Measurements from ENCODE around the gene GFRAL.

Gene GFRAL

GRCh38 chr6:55379471-55379870, 52.2 kb downstream of the GFRAL start:
- H3K79me2 ChIP-seq (ENCODE audit: insufficient read depth, low read length) = no peaks in the 10 kb centered on the region

DNA sequence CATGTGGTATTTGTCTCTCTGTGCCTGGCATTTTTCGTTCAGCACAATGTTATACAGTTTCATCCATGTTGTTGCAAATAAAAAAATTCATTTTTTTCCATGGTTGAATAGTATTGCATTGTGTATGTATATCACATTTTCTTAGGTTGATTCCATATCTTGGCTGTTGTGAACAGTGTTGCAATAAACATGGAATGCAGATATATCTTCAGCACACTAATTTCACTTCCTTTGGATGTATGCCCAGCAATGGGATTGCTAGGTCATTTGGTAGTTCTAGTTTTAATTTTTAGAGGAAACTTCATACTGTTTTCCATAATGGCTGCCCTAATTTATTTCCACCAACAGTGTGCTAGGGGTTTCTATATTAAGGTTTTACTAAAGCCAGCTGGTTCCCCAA, 52.6 kb downstream of the GFRAL start:
- H3K9ac ChIP-seq (ENCODE audit: low read depth, low read length, poor library complexity, severe bottlenecking) = no peak overlapping the region
- TF ChIP-seq, protein P1, sequence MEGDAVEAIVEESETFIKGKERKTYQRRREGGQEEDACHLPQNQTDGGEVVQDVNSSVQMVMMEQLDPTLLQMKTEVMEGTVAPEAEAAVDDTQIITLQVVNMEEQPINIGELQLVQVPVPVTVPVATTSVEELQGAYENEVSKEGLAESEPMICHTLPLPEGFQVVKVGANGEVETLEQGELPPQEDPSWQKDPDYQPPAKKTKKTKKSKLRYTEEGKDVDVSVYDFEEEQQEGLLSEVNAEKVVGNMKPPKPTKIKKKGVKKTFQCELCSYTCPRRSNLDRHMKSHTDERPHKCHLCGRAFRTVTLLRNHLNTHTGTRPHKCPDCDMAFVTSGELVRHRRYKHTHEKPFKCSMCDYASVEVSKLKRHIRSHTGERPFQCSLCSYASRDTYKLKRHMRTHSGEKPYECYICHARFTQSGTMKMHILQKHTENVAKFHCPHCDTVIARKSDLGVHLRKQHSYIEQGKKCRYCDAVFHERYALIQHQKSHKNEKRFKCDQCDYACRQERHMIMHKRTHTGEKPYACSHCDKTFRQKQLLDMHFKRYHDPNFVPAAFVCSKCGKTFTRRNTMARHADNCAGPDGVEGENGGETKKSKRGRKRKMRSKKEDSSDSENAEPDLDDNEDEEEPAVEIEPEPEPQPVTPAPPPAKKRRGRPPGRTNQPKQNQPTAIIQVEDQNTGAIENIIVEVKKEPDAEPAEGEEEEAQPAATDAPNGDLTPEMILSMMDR (conservative IDR thresholded peaks at IDR 0.05; ENCODE audit: low read length) = no peak
- TF ChIP-seq EZH2phosphoT487 (IDR thresholded peaks at IDR 0.05; ENCODE audit: borderline replicate concordance) = no peak
- H4K20me1 ChIP-seq (ENCODE audit: insufficient read depth, low read length, poor library complexity, severe bottlenecking) = no peaks in the 10 kb centered on the region
- H2AFZ ChIP-seq (ENCODE audit: low read length) = no peak overlapping the region
- no peaks in the 10 kb centered on the region for H3K27me3 ChIP-seq (ENCODE audit: insufficient read depth, low read length, poor library complexity, severe bottlenecking)
- no peaks in the 10 kb centered on the region for H3K9me2 ChIP-seq (replicated peaks; ENCODE audit: low read depth, low read length)
- no peaks in the 10 kb centered on the region for H3K79me2 ChIP-seq (ENCODE audit: insufficient read depth, low read length)
- H3F3A ChIP-seq (ENCODE audit: low read depth) = no peaks in the 10 kb centered on the region
- H3K4me1 ChIP-seq (ENCODE audit: insufficient read depth, low read length, poor library complexity, severe bottlenecking) = no peaks in the 10 kb centered on the region
- H3K4me3 ChIP-seq (ENCODE audit: low read length, poor library complexity, severe bottlenecking) = no peak overlapping the region
- H3K4me2 ChIP-seq (ENCODE audit: low read depth, low read length, poor library complexity, severe bottlenecking) = no peak overlapping the region
- no peaks in the 10 kb centered on the region for H3K9me3 ChIP-seq (ENCODE audit: insufficient read depth, low read depth, low read length)
- no peaks in the 10 kb centered on the region for H3K36me3 ChIP-seq (ENCODE audit: insufficient read depth, low read length)

More at GRCh38 chr6:55379471-55379870, 52.2 kb downstream of the GFRAL start:
- Histone ChIP-seq H3K27me3 (ENCODE audit: insufficient read depth, low read length, poor library complexity, severe bottlenecking) (no peaks in the 10 kb centered on the region), H3K4me1 (ENCODE audit: insufficient read depth, low read length, poor library complexity, severe bottlenecking) (no peaks in the 10 kb centered on the region), H3K36me3 (ENCODE audit: insufficient read depth, low read length) (no peaks in the 10 kb centered on the region), H3K9ac (ENCODE audit: low read depth, low read length, poor library complexity, severe bottlenecking) (no peak overlapping the region), H3K9me2 (replicated peaks; ENCODE audit: low read depth, low read length) (no peaks in the 10 kb centered on the region), H2AFZ (ENCODE audit: low read length) (no peak overlapping the region), H3K4me3 (ENCODE audit: low read length, poor library complexity, severe bottlenecking) (no peak overlapping the region), H3K4me2 (ENCODE audit: low read depth, low read length, poor library complexity, severe bottlenecking) (no peak overlapping the region), H4K20me1 (ENCODE audit: insufficient read depth, low read length, poor library complexity, severe bottlenecking) (no peaks in the 10 kb centered on the region), H3F3A (ENCODE audit: low read depth) (no peaks in the 10 kb centered on the region), H3K9me3 (ENCODE audit: insufficient read depth, low read depth, low read length) (no peaks in the 10 kb centered on the region)
- TF ChIP-seq, protein P1 (conservative IDR thresholded peaks at IDR 0.05; ENCODE audit: low read length) = no peak
- no peak for TF ChIP-seq EZH2phosphoT487 (IDR thresholded peaks at IDR 0.05; ENCODE audit: borderline replicate concordance)

DNA sequence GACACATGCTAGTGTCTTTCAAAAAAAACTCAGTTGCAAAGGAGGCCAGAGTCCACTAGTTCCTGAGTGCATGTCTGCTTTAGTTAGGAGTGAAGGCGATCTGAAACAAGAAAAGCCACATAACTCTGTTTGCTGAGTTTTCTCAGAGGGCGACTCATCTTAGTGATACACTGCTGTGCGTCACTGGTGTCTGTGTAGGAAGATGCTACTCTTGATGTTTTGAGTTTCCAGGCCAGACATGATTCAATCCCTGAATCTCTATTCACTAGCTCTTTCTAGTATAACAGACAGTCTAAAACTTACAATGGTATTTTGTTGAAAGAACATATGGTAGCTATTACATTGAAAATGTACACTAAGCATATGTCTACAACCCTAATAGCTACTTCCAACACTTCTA, 60.9 kb downstream of the GFRAL start:
- Histone ChIP-seq H3K36me3 (ENCODE audit: insufficient read depth, low read length) (no peaks in the 10 kb centered on the region), H3F3A (ENCODE audit: low read depth) (no peaks in the 10 kb centered on the region), H3K4me1 (ENCODE audit: insufficient read depth, low read length, poor library complexity, severe bottlenecking) (no peaks in the 10 kb centered on the region), H3K79me2 (ENCODE audit: insufficient read depth, low read length) (no peaks in the 10 kb centered on the region), H3K9ac (ENCODE audit: low read depth, low read length, poor library complexity, severe bottlenecking) (no peak overlapping the region), H3K9me2 (replicated peaks; ENCODE audit: low read depth, low read length) (no peaks in the 10 kb centered on the region), H2AFZ (ENCODE audit: low read length) (no peak overlapping the region), H4K20me1 (ENCODE audit: insufficient read depth, low read length, poor library complexity, severe bottlenecking) (no peaks in the 10 kb centered on the region), H3K27me3 (ENCODE audit: insufficient read depth, low read length, poor library complexity, severe bottlenecking) (no peaks in the 10 kb centered on the region), H3K4me3 (ENCODE audit: low read length, poor library complexity, severe bottlenecking) (no peak overlapping the region), H3K9me3 (ENCODE audit: insufficient read depth, low read depth, low read length) (no peaks in the 10 kb centered on the region), H3K4me2 (ENCODE audit: low read depth, low read length, poor library complexity, severe bottlenecking) (no peak overlapping the region)
- no peak for TF ChIP-seq EZH2phosphoT487 (IDR thresholded peaks at IDR 0.05; ENCODE audit: borderline replicate concordance)
- TF ChIP-seq, protein P1 (conservative IDR thresholded peaks at IDR 0.05; ENCODE audit: low read length) = no peak
